SK-MEL-5 (cell line): ENCODE results near the gene AUNIP. TPM values are rescaled to one million over a fixed set of nuclear protein-coding genes. Genes with fewer than 3 reads are reported as not detected.

Experiments used
- DNase-seq: peaks from one replicate; pipeline ENCODE4 v3.0.0-alpha.2; 2016; ENCODE audit warnings: low read depth, low spot score
- in situ Hi-C: cut with HindIII; loops from 2 replicates; pipeline ENCODE4 v1.10.0; 2016; ENCODE audit warnings: low sequenced_read_pairs, high pct_unique_total_duplicates, low pct_unique_long_range_greater_than_20kb
- total RNA-seq: library from RNA; depleted of rRNA; stranded (reverse); fragments of >200 nt; shearing (Covaris generic); gene quantifications from 2 replicates; pipeline ENCODE4 v1.2.3, GENCODE V29; 2014

The AUNIP gene
- total RNA-seq, 1 experiment from 2014 or later, result 7.0 TPM

GRCh38 chr1:25807480-25808390 is 51.5 kb downstream of the AUNIP start:
- no peak for DNase-seq
- in situ Hi-C loops, result no loop called here

GRCh38 chr1:25806418-25806817 is 52.8 kb downstream of the AUNIP start:
- DNase-seq, result no peak
- in situ Hi-C loops, result no loop called here

GRCh38 chr1:25805863-25806225 is 53.4 kb downstream of the AUNIP start:
- peak; percentile 78 for DNase-seq
- in situ Hi-C loops, result no loop called here

GRCh38 chr1:25804964-25805862 is 54.0 kb downstream of the AUNIP start:
- no peak for DNase-seq
- in situ Hi-C loops, result no loop called here

GRCh38 chr1:25804244-25804963 is 54.9 kb downstream of the AUNIP start:
- in situ Hi-C loops, result no loop called here
- DNase-seq, result peak; percentile 38

- in situ Hi-C loops, result no loop called here
- DNase-seq, result no peak
Measured at GRCh38 chr1:25803368-25803767, 55.9 kb downstream of the AUNIP start.

- in situ Hi-C loops, result no loop called here
- peak; percentile 41 for DNase-seq
Measured at GRCh38 chr1:25802915-25803314, 56.3 kb downstream of the AUNIP start.

- in situ Hi-C loops, result no loop called here
- DNase-seq, result no peak
Measured at GRCh38 chr1:25800703-25801377, 58.4 kb downstream of the AUNIP start.

- DNase-seq, result peak; percentile 45
- in situ Hi-C loops, result no loop called here
Measured at GRCh38 chr1:25799935-25800702, 59.1 kb downstream of the AUNIP start, which contains the start of gene SELENON. Gene SELENON, plus strand, starts transcription at chr1:25800193. Its CDS starts 38 bp downstream, at chr1:25800231.

- in situ Hi-C loops, result no loop called here
- no peak for DNase-seq
Measured at GRCh38 chr1:25799352-25799934, 59.8 kb downstream of the AUNIP start.

- in situ Hi-C loops, result no loop called here
- DNase-seq, result no peak
Measured at GRCh38 chr1:25798666-25799351, 60.4 kb downstream of the AUNIP start.

- peak; percentile 71 for DNase-seq
- in situ Hi-C loops, result no loop called here
Measured at GRCh38 chr1:25797939-25798338, 61.3 kb downstream of the AUNIP start.

GRCh38 chr1:25796811-25797458 is 62.3 kb downstream of the AUNIP start:
- in situ Hi-C loops, result no loop called here

GRCh38 chr1:25795946-25796810 is 63.1 kb downstream of the AUNIP start:
- in situ Hi-C loops, result no loop called here
- no peak for DNase-seq

More at GRCh38 chr1:25796811-25797458, 62.3 kb downstream of the AUNIP start:
- peak; percentile 66 for DNase-seq
